ENCODE measurements around the gene KLHDC10.
"Not testable (repeated sequence)": the region's sequence is repeated elsewhere in the genome, so short reads cannot be mapped to it uniquely, and the experiment has no call there.

KLHDC10 gene, protein sequence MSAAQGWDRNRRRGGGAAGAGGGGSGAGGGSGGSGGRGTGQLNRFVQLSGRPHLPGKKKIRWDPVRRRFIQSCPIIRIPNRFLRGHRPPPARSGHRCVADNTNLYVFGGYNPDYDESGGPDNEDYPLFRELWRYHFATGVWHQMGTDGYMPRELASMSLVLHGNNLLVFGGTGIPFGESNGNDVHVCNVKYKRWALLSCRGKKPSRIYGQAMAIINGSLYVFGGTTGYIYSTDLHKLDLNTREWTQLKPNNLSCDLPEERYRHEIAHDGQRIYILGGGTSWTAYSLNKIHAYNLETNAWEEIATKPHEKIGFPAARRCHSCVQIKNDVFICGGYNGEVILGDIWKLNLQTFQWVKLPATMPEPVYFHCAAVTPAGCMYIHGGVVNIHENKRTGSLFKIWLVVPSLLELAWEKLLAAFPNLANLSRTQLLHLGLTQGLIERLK

DNA sequence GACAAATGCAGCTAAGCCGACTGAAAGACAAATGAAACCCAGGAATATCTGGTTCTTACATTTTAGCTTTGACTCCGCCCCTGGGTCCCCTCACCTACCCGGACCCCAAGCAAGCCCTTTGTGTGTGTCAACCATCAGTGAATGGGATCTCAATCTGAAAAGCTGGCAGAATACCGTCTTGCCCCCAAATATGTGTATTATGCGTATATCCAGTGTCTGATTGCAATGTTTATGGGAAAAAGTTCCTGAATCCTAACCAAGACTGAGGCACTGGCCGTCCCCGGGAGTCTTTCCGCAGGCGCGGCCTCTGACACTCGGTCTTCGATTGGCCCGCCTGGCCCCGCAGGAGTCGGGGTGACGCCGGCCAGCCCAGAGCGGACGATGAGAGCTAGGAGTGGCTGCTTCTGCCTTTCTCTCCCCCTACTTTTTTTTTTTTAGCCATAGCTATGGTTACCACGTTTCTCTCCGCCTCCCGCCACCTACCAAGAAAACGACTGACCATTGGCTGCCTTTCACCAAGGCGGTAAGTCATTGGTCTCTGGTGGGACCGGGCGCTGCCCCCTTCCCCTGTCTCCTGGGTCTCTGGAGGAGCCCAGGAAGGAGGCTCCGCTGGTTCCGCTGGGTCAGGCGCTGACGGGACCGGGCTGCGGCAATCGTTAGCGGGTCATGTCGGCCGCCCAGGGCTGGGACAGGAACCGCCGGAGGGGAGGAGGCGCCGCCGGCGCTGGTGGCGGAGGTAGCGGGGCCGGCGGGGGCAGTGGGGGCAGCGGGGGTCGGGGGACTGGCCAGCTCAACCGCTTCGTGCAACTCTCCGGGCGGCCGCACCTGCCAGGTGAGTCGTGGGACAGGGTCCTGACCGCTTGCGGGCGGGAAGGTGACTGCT, at the start of gene KLHDC10:
KLHDC10 (plus strand) TSS at position 557 of the 883 bp plus-strand sequence; CDS start at position 667, 110 bp downstream.
- DNase-seq (ENCODE audit: low read depth), result peak; percentile 98

DNA sequence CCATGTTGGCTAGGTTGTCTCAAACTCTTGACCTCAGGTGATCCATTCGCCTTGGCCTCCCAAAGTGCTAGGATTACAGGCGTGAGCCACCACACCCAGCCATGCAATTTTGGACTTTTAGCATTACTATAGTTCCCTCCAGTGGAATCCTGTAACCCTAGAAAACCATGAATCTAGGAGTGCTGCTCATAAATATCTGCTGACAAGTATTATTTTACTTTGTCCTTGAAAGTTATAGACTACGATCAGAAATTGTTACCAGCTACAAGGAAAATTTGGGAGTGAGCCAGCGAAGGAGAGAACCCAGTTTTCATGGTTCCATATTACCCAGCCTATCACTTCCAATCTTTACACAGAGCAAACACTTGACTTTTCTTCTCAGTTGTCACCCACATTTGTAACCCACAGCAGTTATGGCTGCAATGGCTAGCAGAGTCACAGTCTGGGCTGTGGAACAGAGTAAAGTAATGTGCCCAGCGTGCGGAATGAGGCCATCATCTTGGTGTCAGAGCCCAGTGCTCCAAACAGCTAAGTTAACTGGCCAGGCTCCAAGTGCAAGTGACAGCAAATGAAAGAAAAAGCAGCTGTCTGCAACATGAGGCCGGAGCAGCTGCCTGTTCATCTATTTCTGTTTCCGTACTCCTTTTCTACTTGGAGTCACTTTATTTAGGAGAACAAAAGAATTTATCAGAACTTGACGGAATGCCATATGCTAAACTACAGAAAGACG, 49.1 kb upstream of the KLHDC10 start:
- no peak for DNase-seq (ENCODE audit: low read depth)

DNA sequence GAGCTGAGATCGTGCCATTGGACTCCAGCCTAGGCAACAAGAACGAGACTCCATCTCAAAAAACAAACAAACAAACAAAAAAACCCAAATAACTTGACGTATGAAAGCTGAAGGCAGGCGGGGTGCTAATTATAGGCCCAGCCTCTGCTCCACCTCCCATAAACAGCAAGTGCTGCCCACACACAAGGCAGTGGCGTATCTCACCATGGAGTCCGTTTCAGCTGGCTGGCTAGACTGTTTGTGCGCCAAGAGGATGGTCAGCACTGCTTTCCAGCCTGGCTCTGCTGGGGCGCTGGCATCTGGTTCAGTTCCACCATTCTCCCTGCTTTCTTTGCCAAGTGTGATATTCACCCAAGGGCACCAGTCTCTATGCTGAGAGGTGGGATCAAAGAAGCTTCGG, 48.2 kb upstream of the KLHDC10 start:
- DNase-seq (ENCODE audit: low read depth), result no peak

DNA sequence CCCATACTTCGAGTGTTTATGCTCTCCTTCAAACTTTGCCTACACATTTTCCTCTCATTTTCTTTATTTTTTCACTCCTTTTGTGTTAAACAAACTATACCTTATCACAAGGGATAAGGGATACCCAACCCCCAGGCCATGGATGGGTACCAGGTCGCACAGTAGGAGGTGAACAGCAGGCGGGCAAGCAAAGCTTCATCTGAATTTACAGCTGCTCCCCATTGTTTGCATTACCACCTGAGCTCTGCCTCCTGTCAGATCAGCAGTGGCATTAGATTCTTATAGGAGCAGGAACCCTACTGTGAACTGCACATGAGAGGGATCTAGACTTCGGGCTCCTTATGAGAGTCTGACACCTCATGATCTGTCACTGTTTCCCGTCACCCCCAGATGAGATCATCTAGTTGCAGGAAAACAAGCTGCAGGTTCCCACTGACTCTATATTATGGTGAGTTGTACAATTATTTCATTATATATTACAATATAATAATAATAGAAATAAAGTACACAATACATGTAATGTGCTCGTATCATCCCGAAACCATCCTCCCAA, 47.6 kb upstream of the KLHDC10 start:
- DNase-seq (ENCODE audit: low read depth), result no peak

DNA sequence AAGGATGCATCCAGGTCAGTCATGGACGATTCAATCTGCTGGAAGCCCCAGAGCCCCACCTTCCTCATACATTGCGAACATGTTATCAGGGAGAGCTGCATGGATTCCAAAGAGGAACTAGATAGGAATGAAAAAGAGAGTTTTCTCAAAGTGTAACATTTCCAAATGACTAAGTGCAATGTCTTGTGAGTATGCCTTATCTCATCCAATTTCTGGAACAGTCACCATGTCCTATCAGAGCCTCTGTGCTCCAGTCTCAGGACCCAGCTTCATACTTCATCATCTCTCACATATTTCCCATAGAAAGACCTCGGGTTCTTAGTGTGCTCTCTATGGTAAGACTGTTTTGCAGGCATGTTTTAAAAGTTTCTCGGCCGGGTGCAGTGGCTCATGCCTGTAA, 45.9 kb upstream of the KLHDC10 start:
- DNase-seq (ENCODE audit: low read depth), result no peak

DNA sequence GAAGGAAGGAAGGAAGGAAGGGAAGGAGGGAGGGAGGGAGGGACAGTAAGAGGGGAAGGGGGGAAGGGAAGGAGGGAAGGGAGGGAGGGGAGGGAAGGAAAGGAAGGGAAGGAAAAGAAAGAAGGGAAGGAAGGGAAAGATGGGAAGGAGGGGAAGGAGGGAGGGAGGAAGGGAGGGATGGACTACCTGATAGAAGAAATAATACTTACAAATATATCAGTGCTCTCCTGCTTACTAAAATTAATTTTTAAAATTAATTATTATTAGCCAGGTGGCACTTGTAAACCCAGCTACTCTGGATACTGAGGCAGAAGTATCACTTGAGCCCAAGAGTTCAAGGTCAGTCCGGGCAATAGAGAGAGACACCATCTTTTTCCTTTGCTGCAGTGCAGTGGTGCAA, 37.6 kb upstream of the KLHDC10 start:
- no peak for DNase-seq (ENCODE audit: low read depth)

DNA sequence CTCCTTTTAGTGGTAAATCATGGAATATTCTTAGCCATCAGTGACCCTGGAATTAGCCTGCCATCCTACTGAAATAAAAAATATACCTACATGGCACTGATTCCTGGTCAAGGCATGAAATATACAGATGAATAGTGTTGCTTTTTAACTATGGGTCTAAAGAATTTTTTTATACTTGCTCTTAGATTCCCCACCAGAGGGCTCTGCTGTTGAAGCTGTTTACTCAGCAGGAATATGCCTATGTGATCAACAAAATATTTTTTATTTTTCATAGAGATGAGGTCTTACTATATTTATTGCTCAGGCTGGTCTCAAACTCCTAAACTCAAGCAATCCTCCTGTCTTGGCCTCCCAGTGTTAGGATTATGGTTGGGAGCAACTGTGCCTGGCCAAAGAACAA, 32.6 kb upstream of the KLHDC10 start:
- peak; percentile 4 for DNase-seq (ENCODE audit: low read depth)

DNA sequence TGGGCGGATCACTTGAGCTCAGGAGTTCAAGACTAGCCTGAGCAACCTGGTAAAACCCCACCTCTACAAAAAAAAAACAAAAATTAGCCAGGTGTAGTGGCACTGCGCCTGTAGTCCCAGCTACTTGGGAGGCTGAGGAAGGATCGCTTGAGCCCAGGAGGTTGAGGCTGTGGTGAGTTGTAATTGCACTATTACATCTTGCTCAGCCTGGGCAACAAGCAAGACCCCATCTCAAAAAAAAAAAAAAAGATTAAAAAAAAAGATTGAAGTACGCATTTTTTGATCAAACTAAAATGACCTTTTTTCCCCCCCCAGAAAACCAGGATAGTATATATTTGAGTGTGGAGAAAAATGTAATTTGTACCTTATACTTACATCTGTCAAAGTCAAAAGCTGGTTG, 29.8 kb upstream of the KLHDC10 start:
- no peak for DNase-seq (ENCODE audit: low read depth)

DNA sequence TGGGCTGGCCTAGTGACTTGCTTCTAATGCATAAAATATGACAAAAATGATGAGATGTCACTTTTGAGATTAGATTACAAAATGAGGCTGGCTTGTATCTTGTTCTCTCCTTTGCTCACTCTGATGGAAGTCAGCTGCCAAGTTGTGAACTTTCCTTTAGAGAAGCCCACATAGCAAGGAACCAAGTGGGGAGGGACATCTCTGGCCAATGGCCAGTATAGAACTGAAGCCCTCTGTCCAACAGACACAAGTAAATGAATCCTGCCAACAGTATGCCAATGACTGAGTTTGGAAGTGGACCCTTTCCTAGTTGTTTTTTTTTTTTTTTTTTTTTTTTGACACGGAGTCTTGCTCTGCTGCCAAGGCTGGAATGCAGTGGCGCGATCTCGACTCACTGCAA, 22.5 kb upstream of the KLHDC10 start:
- no peak for DNase-seq (ENCODE audit: low read depth)

DNA sequence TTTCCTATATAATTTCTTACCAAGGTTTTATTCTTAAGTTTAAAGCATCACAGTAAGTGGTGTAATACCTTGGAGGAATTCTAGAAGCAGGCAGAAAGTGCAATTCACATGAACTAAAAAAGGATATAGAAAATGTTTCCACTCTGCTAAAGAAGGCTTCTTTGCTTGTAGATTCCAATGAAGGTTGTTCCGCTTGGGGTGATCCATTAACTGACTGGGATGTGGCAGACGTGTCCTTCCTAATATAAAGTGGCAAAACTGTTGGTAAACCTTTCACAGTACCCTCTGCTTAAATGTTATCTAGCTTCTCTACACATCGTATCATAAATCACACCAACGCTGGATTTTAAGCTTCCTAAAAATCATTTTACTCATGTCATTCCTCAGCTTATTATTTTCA, 21.4 kb upstream of the KLHDC10 start:
- DNase-seq (ENCODE audit: low read depth), result no peak

DNA sequence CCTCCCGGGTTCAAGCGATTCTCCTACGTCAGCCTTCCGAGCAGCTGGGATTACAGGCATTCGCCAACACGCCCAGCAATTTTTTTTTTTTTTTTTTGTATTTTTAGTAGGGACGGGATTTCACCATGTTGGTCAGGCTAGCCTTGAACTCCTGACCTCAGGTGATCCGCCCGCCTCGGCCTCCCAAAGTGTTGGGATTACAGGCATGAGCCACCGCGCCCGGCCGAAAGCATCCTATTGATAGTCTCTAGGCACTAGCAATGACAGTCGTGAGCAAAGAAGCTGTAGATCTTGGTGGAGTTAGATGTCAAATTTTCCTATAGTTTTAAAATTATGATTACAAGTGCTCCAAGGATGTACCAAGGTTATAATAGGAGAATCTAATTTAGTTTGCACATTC, 18.1 kb upstream of the KLHDC10 start:
- DNase-seq (ENCODE audit: low read depth), result not testable (repeated sequence)

DNA sequence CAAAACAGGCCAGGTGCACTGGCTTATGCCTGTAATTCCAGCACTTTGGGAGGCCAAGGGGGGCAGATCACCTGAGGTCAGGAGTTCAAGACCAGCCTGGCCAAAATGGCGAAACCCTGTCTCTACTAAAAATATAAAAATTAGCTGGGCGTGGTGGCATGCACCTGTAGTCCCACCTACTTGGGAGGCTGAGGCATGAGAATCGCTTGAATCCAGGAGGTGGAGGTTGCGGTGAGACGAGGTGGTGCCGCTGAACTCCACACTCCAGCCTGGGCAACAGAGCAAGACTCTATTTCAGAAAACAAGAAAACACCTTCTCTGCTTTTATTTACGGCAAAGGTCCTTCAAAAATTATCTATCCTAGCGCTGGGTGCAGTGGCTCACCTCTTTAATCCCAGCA, 15.1 kb upstream of the KLHDC10 start:
- not testable (repeated sequence) for DNase-seq (ENCODE audit: low read depth)

DNA sequence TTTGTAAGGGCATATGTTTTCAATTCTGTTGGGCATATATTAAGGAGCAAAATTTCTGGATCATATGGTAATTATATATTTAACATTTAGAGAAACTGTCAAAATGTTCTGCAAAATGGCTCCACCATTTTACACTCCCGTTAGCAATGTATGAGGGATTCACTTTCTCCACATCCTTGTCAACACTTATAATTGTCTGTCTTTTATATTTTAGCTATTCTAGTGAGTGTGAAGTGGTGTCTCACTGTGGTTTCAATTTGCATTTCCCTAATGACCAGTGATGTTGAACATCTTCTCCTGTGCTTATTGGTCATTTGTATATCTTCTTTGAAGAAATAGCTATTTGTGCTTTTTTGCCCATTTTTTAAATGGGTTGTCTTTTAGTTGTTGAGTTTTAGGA, 8.1 kb upstream of the KLHDC10 start:
- DNase-seq (ENCODE audit: low read depth), result no peak

DNA sequence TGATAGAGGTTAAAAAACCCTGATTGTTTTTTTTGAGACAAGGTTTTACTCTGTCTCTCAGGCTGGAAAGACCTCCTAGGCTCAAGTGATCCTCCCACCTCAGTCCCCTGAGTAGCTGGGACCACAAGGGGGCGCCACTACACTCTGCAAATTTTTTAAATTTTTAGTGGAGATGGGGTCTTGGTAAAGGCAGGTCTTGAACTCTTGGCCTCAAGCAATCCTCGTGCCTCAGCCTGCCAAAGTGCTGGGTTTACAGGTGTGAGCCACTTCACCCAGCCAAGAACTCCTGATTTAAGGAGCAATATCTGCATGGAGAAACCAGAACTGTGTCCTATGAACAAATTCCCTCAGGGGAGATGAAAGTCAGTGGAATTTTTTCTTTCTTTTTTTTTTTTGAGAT, 7.3 kb upstream of the KLHDC10 start:
- DNase-seq (ENCODE audit: low read depth), result no peak

DNA sequence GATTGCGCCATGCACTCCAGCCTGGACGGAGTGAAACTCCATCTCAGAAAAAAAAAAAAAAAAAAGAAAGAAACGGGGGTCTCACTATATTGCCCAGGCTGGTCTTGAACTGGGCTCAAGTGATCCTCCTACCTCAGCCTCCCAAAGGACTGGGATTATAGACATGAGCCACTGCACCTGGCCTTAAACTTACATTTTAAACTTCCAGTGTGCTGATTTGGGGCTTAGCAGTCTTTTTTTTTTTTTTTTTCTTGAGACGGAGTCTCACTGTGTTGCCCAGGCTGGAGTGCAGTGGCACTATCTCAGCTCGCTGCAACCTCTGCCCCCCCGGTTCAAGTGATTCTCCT, 5.8 kb upstream of the KLHDC10 start:
- DNase-seq (ENCODE audit: low read depth), result not testable (repeated sequence)

DNA sequence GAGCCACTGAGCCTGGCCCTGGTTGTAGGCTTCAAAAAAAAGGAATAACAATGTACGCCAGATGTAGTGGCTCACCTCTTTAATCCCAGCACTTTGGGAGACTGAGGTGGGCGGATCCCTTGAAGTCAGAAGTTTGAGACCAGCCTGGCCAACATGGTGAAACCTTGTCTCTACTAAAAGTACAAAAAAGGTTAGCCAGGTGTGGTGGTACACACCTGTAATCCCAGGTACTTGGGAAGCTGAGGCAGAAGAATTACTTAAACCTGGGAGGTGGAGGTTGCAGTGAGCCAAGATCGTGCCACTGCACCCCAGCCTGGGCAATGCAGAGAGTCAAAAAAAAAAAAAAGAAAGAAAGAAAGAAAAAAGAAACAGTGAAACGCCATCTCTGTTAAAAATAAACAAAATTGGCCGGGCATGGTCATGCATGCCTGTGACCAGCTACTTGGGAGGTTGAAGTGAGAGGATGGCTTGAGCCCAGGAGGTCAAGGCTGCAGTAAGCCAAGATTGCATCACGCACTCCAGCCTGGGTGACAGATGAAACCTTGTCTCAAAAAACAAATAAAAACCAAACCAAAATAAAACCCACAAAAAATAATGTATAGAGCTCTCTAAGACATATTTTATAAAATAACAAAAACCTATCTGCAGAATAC, 4.7 kb upstream of the KLHDC10 start:
- no peak for DNase-seq (ENCODE audit: low read depth)

DNA sequence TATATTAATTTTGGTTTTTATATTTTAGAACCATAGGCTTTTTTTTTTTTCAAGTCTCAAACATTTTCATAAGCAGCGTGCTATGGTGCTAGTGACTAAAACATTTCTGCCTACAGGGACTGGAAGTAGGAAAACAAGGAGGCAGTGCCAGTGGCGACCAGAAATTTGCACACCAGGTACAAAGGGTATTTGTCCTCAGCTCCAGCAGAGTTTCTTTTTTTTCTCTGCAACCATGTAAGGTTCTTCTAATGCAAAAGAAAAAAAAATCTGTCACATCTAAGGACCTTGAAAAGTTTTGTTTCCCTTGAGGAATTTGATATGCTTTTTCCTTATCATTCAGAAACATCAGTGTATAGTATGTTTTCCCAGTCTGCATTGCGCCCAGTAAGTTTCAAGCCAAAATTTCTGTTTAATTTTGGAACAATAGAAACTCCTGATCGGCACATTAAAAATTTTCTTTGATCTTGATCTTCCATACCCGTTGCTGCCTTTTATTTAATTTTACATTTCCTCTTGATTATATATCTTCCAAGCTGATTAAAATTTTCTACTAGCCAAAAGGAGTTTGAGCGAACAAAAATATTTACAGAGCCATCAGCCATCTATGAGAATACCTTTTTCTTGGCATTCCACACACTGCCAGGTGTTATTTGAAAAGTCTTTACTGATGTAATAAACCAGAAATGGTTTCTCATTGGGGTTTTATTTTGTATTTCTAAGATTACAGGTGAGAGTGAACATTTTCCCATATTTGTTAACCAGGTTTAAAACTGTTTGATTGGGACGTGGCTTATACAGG, 956 bp upstream of the KLHDC10 start:
- DNase-seq (ENCODE audit: low read depth), result no peak

DNA sequence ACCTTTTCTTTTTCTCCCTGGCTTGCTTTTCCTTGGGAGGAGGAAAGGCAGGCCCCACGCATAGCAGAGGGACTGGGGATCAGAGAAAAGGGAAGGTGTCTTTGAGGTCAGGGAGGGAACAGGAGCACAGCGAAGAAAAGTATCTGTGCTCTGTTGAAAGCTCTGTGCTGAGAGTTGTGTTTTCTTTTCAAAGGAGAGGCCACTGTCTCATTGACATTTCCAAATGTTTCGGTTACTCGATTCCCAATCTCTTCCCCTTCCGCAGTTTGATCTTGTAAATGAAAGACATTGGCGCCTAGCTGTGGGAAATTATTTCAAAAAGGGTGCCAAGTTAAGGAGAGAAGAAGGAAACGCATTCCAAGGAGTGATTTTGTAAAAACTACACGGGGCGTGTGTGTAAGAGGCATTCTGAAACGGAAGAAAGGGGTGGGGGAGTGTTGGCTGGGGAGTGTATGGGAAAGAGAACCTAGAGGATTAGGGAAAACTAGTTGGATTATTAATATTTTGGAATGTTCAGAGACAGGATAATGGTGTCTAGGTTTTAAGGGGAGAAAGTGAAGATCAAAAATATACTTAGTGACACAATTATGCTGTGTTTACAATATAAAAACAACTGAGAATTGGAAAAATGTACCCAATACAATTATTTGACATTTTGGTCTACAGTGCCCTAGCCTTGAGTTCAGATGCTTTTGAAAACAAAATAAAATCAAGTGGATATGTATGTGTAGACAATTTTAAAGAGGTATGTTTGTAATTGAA, 708 bp downstream of the KLHDC10 start:
- no peak for DNase-seq (ENCODE audit: low read depth)

DNA sequence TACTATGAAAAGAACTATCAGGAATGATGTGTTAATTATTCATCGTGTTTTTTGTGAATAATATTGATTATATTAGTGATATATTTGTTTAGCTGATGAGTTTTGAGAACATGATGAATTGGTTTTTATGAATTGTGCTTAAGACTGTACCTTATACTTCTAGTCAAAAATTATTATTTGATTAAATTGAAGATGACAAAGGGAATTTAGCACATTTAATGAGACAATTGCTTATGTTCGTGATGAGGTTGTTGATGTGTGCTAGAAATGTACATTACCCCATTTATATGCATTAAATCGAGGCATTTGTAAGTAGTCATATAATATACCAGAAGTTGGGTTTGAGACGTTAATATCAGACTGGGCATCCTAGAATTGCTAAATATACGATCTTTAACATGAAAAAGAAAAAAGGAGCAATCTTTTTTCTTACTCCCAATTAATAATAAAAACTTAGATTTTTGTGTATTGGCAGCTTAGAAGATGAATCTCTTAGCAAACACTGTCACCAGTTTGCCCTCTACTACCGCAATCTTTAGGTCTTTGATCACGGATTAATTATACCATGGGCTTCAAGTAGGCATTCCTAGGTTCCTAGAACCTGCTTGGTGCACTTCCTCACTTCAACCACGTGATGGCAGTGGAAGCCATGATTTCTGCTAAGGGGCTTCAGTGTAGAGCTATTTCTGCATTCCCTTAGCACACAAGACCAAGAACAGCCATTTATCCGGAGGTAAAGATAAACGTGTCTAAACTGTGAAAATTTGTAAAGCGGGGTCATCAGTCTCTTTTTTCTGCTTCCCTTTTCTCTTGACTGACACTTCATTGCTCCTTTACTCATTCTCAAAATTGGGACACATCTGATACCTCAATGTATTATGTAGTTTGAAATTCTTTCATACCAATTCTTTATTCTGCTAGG, 1.6 kb downstream of the KLHDC10 start:
- peak; percentile 83 for DNase-seq (ENCODE audit: low read depth)
